Stimulated activated CD4-positive, alpha-beta T cell treated with anti-CD3 and anti-CD28 coated beads, Interleukin-4, amount 100 ng/mL, for 24 hours (primary cell): ENCODE measurements around the gene PNO1.

Experiments used
- DNase-seq: peaks from one replicate; pipeline ENCODE4 v3.0.0-alpha.2; 2020

PNO1 gene

DNA sequence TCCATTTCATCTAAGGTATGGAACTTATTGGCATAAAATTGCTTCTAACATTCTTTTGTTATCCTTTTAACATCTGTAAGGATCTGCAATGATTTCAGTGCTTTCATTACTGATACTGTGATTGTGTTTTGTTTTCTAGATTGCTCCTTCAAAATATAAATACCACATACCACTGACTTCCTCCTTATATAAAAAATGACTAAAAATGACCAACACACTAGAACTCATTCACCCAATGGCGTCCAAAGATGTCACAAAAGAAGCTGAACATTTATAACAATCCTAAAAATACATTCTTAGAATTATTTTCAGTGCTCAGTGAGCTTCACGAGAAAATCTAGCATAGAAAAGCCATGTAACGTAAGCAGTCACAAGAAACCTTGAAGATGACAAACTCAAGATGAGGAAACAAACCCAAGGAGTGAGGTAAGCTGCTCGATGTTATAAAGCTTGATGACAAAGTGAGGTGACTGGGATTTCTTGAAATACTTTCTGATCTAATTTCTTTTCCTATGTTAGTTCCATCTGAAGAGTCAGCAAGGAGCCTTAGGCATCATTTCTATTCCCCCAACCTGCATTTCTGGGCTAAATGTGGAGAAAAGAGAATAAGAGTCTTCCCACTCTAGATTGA lies 42.6 kb downstream of the PNO1 start:
- DNase-seq = no peak

GRCh38 chr2:68203587-68203986 lies 45.9 kb downstream of the PNO1 start:
- DNase-seq = peak; percentile 15

DNA sequence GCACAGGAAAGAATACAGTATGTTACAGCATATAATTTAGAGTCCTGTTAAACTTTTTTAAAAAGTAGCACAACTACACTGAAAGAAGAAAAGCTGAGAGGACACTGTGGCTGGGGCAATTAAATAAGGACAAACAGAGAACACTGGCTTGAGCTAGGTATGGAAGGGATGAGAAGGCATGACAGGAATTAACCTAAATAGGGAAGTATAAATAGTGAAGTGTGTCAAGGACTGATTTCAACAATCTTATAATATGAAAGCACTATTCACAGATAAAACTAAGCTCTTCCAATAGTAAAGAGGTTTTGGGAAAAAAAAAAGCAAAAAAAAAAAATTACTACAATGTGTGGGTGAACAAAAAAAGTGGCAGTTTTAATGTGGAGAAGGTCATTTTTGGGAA lies 49.1 kb downstream of the PNO1 start:
- DNase-seq = no peak

DNA sequence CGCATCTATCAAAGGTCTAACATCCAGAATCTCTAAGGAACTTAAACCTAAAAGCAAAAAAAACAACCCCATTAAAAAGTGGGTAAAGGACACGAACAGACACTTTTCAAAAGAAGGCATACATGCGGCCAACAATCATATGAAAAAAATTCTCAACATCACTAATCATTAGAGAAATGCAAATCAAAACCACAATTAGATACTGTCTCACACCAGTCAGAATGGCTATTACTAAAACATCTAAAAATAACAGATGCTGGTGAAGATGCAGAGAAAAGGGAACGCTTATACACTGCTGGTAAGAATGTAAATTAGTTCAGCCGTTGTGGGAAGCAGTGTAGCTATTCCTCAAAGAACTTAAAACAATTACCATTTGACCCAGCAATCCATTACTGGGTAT lies 56.7 kb downstream of the PNO1 start:
- DNase-seq = no peak

DNA sequence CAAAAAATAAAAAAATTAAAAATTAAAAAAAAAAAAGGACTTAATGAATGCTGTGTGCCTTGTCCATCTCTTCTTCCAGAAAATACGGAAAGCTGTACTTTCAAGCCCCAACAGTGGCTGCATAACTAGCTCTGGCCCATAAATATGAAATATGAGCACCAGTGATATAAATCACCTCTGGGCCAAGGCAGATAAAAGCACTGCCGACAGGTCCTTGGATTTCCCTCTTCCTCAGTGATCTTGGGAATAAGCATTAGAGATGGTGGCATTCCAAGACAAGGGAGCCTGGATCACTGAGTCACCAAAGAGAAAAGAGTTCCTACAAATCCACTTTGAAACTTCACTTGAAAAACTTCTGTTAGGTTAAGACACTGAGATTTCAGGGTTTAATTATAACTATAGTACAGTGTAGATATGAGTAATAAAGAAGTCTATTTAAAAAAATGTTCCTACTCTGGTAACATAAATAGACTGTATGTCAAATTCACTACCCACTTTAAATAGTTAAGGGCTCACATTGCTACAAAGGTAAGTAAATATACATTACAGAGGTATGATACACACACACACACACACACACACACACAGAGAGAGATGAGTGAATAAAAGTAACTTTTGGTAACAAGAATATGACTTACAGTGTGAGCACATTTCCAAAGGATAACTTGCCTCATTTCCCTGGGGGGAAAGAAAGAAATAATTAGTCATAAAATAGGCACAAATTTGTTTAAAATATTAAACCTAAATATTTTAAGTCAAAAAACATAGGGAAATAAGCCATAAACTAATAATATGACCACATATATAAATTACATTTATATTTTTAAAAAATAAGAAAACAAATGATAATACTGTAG lies 59.0 kb downstream of the PNO1 start:
- no peak for DNase-seq

GRCh38 chr2:68217729-68218128 lies 60.0 kb downstream of the PNO1 start:
- no peak for DNase-seq

DNA sequence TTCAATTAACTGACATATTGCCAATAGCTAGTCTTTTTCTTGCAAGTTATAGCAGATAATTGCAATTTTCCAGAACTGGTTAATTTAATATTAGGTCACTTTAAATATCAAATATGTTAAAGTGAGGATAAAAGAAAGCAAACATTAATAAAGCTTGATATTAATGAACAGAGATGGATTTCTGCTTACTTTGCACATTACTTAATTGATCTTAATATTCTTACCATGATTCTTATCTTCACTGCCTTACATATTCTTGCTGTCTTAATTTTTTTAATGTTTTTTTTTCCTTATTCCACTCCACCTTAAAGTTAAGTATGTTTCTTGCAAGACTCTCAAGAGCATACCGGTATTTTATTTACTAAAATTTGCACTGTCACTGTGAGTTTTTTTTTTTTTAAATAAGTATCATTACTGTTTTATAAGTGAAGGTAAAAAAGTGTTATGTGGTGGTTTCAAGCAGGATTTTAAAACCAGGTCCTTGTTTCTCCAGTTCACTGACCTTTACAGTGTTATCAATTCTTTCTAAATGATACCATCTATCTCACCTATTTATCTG lies 60.7 kb downstream of the PNO1 start:
- no peak for DNase-seq

DNA sequence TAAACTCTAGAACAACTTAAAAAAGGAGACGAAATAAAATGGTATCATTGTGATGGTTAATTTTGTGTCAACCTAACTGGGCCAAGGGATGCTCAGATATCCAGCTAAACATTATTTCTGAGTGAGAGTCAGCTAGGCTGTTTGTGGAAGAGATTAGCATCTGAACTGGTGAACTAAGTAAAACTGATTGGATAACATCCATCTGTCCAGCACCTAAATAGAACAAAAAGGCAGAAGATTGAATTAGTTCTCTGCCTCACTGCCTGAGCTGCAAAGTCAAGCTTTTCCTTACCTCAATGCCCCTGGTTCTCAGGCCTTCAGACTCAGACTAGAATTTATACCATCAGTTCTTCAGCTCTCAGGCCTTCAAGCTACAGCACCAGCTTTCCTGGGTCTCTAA lies 64.6 kb downstream of the PNO1 start:
- DNase-seq = no peak

- DNase-seq = no peak
Measured at GRCh38 chr2:68223419-68223818, 65.7 kb downstream of the PNO1 start.

- DNase-seq = peak; percentile 11
Measured at GRCh38 chr2:68225119-68225632, 67.5 kb downstream of the PNO1 start.
